Right cardiac atrium (tissue), 5 donors: ENCODE measurements around the gene ANKRD2. TPM values are rescaled to one million over a fixed set of nuclear protein-coding genes. Genes with fewer than 3 reads are reported as not detected.
A peak's percentile ranks its signal among the peaks of the same experiment; 100 is the strongest.
"Not testable (repeated sequence)": the region's sequence is repeated elsewhere in the genome, so short reads cannot be mapped to it uniquely, and the experiment has no call there.

ENCODE experiments used
- ATAC-seq, 2 donors: fragments of 200-7000 bp; cut with Tn5 transposase; one replicate each; pipeline versions ENCODE4 v1.8.0 to v1.9.1; 2020; ENCODE audit warnings: moderate library complexity in 2 of 2, mild to moderate bottlenecking in 1 of 2
- DNase-seq, 3 donors: peaks; one replicate each; pipeline ENCODE4 v3.0.0-alpha.2; 2020
- H3K27ac ChIP-seq: one replicate; pipeline ENCODE4 v1.5.1; 2013; ENCODE audit warnings: mild to moderate bottlenecking, low read length, control low read depth, moderate library complexity
- H3K27me3 ChIP-seq: one replicate; pipeline ENCODE4 v1.6.1; 2013; ENCODE audit not compliant: control insufficient read depth, insufficient read depth
- H3K4me1 ChIP-seq: one replicate; pipeline ENCODE4 v1.6.1; 2013; ENCODE audit warnings: low read length; ENCODE audit not compliant: control insufficient read depth, insufficient read depth
- H3K4me3 ChIP-seq: one replicate; pipeline ENCODE4 v1.5.1; 2013; ENCODE audit warnings: low read length, control low read depth
- H3K9me3 ChIP-seq: one replicate; pipeline ENCODE4 v1.6.1; 2013; ENCODE audit warnings: low read length; ENCODE audit not compliant: control insufficient read depth
- WGBS: extraction: QIAGEN DNeasy Blood & Tissue Kit; methylation state at CpG from one replicate; pipeline ENCODE4 v1.1.7; 2013; 5-methylcytosine and 5-hydroxymethylcytosine counted together
- intact Hi-C, 4 donors: fragments of 100-400 bp; cut with DNase I; formaldehyde crosslinking; loops; one replicate each; pipeline versions ENCODE4 v1.11.0 to v1.14.0; 2022 to 2023
- polyA plus RNA-seq: library from polyadenylated mRNA; stranded (reverse); fragments of 200-250 nt; gene quantifications from one replicate; pipeline ENCODE4 v1.2.3, GENCODE V29; 2013
- total RNA-seq, 4 donors: library from RNA; stranded (reverse); fragmentation: NEBNext Ultra II Directional; extraction: Animal tissue kit (Norgen Biotek cat#: 25700); gene quantifications; one replicate each; pipeline ENCODE4 v1.2.1, GENCODE V29; 2021
- donor health status: healthy with polysubstance abuse.
- donor health status: DM: no; HTN: yes; CAD: no.
- donor health status: DM: no; HTN: no; CAD: no.
- donor health status: DM: no; HTN: yes; CAD: no; lungs with severe emphysema.
- donor health status: DM: yes; HTN: yes; CAD: no.

The ANKRD2 gene
- total and polyA plus RNA-seq, 5 donors: 9.9 to 67.6 (median 19.1) TPM

DNA sequence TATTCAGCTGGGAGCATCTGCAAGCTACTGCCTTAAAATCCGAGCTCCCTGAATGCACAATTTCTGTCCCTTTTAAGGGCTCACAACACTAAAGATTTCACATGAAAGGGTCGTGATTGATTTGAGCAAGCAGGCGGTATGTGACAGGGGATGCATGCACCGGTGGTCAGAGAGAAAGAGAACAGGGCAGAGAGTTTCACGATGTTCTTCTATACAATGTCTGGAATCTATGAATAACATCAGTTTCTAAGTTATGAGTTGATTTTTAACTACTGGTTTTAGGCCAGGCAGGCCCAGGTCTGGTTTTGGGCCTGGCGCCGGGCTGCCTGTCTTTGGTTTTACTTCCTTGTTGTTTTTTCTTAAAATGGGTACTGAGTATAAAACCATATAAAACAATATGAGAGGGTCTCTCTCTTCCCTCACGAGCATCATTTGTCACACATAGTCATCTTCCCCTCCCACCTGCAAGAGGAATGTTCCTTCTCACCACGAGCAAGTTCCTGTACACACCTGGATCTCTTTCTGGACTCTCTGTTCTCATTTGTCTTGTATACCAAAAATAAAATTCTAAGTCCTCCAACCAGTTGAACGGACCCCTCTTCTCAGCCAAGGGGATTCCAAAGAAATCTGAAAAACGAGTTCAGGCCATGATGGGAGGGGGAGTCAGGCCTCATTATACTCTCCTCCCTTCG is 11.0 kb upstream of the ANKRD2 start:
- H3K27me3 ChIP-seq, H3K27ac ChIP-seq, H3K4me1 ChIP-seq, H3K4me3 ChIP-seq, H3K9me3 ChIP-seq, intact Hi-C loops, ATAC-seq, DNase-seq: not testable (repeated sequence)
- 91% methylated on average over 12 of the region's 12 CpGs for WGBS

DNA sequence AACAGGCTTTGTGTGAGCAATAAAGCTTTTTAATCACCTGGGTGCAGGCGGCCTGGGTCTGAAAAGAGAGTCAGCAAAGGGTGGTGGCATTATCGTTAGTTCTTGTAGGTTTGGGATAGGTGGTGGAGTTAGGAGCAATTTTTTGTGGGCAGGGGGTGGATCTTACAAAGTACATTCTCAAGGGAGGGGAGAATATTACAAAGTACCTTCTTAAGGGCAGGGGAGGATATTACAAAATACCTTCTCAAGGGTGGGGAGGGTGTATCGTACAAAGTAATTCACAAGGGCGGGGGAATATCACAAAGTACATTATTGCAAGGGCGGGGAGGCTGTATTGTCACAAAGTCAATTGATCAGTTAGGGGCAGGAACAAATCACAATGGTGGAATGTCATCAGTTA is 10.2 kb upstream of the ANKRD2 start:
- H3K4me1 ChIP-seq, DNase-seq, H3K27me3 ChIP-seq, intact Hi-C loops, H3K9me3 ChIP-seq, H3K4me3 ChIP-seq, H3K27ac ChIP-seq, ATAC-seq: not testable (repeated sequence)
- WGBS: 95% methylated on average over 5 of the region's 5 CpGs

DNA sequence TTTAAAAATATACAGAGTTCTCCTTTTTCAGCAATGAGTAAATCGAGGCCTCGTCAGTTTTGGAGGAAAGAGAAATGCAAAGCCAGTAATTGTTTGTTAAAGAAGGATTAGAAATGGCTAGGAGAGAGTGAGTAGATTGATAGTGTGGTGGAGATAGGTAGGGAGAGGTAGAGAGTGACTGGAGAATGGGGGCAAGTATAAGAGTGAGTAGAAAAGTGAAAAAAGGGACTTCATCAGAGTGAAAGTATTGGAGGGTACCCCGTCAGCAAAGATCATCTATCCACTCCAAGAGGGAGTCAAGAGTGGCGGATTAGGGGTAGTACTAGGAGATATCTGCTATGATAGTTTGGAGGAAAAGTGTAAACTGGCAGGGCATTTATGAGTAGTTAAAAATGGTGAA is 9.2 kb upstream of the ANKRD2 start:
- DNase-seq (no peak), ATAC-seq (no peak)
- Histone ChIP-seq H3K9me3 (no peaks in the 10 kb centered on the region), H3K4me3 (no peak overlapping the region), H3K27ac (no peak overlapping the region), H3K27me3 (no peaks in the 10 kb centered on the region), H3K4me1 (no peaks in the 10 kb centered on the region)
- intact Hi-C loops: no loop called here
- WGBS: 98% methylated on average over 4 of the region's 4 CpGs

DNA sequence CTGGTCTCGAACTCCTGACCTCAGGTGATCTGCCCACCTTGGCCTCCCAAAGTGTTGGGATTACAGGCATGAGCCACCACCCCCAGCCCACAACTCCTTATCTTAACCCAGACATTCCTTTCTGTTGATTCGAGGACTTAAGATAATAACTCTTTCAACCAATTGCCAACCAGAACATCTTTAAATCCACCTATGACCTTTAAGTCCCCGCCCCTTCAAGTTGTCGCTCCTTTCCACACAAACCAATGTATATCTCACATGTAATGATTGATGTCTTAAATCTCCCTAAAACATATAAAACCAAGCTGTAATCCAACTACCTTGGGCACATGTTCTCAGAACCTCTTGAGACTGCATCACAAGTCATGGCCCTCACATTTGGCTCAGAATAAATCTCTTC is 7.8 kb upstream of the ANKRD2 start:
- intact Hi-C loops: no loop called here
- ATAC-seq: no peak
- Histone ChIP-seq H3K27me3 (no peaks in the 10 kb centered on the region), H3K4me3 (no peak overlapping the region), H3K4me1 (no peaks in the 10 kb centered on the region), H3K27ac (no peak overlapping the region), H3K9me3 (no peaks in the 10 kb centered on the region)
- 83% methylated on average over 4 of the region's 4 CpGs for WGBS
- no peak for DNase-seq

DNA sequence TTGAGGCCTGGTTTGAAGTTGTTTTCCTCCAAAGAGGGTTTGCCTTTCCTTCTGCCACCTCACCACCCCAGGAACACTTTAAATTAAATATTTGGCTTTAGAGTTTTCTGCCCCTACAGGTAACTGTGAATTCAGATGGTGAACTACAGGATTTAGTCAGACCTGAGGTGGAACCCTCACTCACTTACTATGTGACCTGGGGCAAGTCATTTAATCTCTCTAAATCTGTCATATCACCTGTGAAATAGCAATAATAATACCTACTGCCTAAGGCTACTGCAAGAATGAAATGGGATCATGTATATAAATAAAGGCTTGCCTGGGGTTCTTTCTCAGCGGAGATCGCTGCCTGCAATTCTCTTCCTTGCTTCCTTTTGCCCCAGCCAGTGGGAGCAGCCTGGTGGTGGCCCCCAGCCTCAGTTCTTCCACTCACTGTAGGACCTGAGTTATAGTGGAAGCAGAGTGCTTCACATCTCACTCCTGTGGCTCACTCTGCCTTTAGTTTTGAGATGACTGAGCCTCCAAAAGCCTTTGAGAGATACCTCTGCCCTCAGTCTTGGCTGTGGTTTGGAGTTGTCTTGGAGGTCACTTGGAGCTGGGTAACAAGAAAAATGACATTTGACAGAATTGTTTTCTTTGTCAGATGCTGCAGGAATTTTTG is 6.1 kb upstream of the ANKRD2 start:
- no peaks in the 10 kb centered on the region for H3K27me3 ChIP-seq
- intact Hi-C loops: no loop called here
- H3K27ac ChIP-seq: no peak overlapping the region
- ATAC-seq: no peak
- H3K4me3 ChIP-seq: no peak overlapping the region
- no peak for DNase-seq
- 93% methylated on average over 2 of the region's 2 CpGs for WGBS
- H3K4me1 ChIP-seq: no peaks in the 10 kb centered on the region
- no peaks in the 10 kb centered on the region for H3K9me3 ChIP-seq

DNA sequence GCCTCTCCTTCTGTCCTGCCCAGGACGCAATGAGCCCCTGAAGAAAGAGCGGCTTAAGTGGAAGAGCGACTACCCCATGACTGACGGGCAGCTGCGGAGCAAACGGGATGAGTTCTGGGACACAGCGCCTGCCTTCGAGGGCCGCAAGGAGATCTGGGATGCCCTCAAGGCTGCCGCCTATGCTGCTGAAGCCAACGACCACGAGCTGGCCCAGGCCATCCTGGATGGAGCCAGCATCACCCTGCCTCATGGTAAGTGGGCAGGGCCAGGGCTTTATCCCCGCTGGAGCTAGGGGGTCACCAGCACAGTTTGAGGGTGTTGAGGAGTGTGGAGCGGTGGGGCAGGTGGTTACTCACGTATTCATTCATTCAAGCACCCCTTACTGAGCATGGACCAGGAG is 4.7 kb upstream of the ANKRD2 start:
- DNase-seq: no peak
- Histone ChIP-seq H3K4me3 (no peak overlapping the region), H3K4me1 (no peaks in the 10 kb centered on the region), H3K9me3 (no peaks in the 10 kb centered on the region), H3K27ac (no peak overlapping the region), H3K27me3 (no peaks in the 10 kb centered on the region)
- intact Hi-C loops: no loop called here
- 93% methylated on average over 15 of the region's 15 CpGs for WGBS
- no peak for ATAC-seq

DNA sequence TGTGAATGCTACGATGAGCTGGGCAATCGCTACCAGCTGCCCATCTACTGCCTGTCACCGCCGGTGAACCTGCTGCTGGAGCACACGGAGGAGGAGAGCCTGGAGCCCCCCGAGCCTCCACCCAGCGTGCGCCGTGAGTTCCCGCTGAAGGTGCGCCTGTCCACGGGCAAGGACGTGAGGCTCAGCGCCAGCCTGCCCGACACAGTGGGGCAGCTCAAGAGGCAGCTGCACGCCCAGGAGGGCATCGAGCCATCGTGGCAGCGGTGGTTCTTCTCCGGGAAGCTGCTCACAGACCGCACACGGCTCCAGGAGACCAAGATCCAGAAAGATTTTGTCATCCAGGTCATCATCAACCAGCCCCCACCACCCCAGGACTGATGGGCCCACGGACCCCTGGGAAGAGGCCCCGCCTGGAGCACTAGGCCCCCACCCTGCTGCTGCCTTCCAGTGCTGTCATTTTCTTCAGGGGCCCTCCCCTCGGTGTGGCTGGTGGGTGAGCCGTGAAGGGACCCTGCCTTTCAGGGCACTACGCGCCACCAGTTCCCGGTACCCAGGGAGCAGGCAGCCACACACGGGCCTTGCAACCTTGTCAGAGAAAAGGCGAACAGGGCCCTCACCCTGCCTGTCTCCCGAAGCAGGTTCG is 2.3 kb upstream of the ANKRD2 start:
- 94% methylated on average over 33 of the region's 33 CpGs for WGBS
- Histone ChIP-seq H3K9me3 (no peaks in the 10 kb centered on the region), H3K27ac (no peak overlapping the region), H3K27me3 (no peaks in the 10 kb centered on the region), H3K4me3 (no peak overlapping the region), H3K4me1 (no peaks in the 10 kb centered on the region)
- DNase-seq (peak in 1 of 3 donors; percentile 41), ATAC-seq (no peak)
- intact Hi-C loops: loop anchor here in 1 of 4 donors (5.0 kb wide), 1 partner anchor 42 kb away; no protein-coding TSS in a partner anchor

DNA sequence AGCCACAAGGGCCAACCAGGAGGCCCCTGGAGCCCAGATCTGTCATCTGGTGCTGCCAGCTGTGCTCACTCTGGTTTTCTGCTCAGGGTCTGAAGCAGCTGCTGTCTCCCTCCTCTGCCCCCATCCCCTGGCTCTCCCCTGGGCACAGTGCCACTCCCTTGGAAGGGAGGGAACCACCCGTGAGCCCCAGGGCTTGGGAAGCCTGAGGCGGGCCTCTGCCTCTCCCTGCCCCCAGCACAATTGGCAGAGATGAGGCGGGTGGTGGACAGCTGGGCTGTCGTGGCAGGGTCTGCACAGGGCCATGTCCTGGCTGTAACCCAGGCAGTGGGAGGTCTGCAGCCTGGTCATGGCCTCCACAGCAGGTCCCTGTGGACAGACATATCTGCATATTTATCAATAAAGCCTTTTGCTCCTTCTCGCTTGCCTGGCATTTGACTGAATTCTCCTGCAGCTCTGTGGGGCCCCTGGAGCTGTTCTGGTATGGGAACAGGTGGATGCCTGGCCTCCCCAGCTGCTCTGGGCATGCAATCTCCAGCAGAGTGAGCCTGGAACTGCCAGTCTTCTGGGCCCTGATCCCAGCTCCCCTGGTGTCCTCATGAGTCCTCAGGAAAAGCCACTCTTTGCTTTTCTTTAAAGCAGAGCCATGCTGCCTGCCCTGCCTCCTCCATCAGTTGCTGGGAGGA is 1.6 kb upstream of the ANKRD2 start:
- Histone ChIP-seq H3K4me3 (no peak overlapping the region), H3K4me1 (no peaks in the 10 kb centered on the region), H3K27me3 (no peaks in the 10 kb centered on the region), H3K27ac (no peak overlapping the region), H3K9me3 (no peaks in the 10 kb centered on the region)
- DNase-seq (peak in 2 of 3 donors; percentile 42 to 45), ATAC-seq (no peak)
- WGBS: 71% methylated on average over 5 of the region's 5 CpGs
- intact Hi-C loops: loop anchor here in 1 of 4 donors (5.0 kb wide), 1 partner anchor 41 kb away; no protein-coding TSS in a partner anchor

DNA sequence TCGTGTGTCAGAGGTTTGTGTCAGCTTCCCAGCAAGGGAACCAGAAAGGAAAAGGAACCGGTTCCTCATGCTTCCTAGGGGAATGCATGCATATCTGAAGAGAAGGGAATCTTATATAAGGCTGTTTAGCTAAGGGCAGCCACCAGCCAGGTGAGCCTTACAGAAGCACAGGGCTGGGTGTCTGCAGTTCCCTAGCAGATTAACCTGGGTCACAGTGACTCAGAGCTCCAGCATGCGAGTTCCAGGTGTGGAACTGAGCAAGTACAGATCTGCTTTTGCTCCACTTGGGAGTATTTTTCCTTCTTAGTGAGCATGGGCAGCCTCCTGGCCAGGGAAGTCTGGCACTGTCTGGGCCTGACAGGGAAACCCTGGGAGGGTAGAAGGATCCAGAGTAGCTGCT is 957 bp upstream of the ANKRD2 start:
- peak in 1 of 3 donors; percentile 12 for DNase-seq
- no peak overlapping the region for H3K4me3 ChIP-seq

DNA sequence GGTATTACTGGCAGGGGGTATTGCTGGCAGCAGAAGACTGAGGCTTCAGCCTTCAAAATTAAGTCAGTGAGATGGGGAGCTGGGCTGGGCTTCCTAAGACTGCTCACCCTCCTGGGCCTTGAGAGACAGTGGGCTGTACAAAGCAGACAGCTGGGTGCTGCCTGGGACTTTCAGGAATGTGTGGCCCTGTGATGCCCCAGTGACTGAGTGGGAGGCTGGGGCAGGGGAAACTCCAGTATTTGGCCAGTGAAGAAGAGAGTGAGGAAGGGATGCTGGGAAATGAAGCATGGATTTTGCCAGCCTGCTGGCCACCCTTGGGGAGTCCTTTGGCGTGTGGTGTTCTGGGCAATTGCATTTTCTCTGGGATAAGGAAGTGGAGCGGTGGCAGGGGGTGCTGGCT is 442 bp downstream of the ANKRD2 start:
- Histone ChIP-seq H3K27me3 (no peaks in the 10 kb centered on the region), H3K4me3 (no peak overlapping the region), H3K9me3 (no peaks in the 10 kb centered on the region), H3K4me1 (no peaks in the 10 kb centered on the region), H3K27ac (peak overlapping the region; percentile 6)
- DNase-seq: peak in 1 of 3 donors; percentile 29
- intact Hi-C loops: loop anchor here (2.0 to 5.0 kb wide), 2 partner anchors 39 to 40 kb away; no protein-coding TSS in a partner anchor
- WGBS: 95% methylated on average over 2 of the region's 2 CpGs
- peak in 1 of 2 donors; percentile 3 for ATAC-seq

More for the DNA sequence above, 957 bp upstream of the ANKRD2 start:
- Histone ChIP-seq H3K27me3 (no peaks in the 10 kb centered on the region), H3K4me1 (no peaks in the 10 kb centered on the region), H3K27ac (peak overlapping the region; percentile 16), H3K9me3 (no peaks in the 10 kb centered on the region)
- intact Hi-C loops: loop anchor here (2.0 to 5.0 kb wide), 2 partner anchors 41 kb away; no protein-coding TSS in a partner anchor
- 84% methylated on average over 3 of the region's 3 CpGs for WGBS
- no peak for ATAC-seq
